IPS DF 4.7 (cell line): ENCODE measurements around the gene RTEL1.
"Not testable (repeated sequence)": the region's sequence is repeated elsewhere in the genome, so short reads cannot be mapped to it uniquely, and the experiment has no call there.

Experiments
- DNase-seq: peaks from one replicate; pipeline ENCODE4 v3.0.0-alpha.2; 2013; ENCODE audit warnings: low spot score; ENCODE audit errors: extremely low read depth

The RTEL1 gene

DNA sequence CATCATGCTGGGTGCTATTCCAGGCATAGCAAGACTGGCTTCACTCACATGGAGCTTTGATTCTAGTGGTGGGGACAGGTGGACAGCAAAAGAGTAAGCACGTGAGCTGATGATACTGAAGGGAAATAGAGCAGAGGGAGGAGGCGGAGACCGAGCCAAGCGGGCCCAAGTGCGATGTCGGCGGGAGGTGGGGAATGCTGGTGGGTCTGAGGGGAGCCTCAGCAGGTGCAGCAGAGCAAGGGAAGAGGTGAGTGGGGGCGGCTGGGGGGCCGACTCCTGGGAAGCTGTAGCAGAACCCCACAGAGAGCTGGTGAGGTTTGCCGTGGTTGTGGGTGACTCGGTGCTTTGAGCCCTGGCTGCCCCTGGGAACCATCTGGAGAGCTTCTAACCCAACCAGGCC lies 10.2 kb downstream of the RTEL1 start:
- DNase-seq, result no peak

DNA sequence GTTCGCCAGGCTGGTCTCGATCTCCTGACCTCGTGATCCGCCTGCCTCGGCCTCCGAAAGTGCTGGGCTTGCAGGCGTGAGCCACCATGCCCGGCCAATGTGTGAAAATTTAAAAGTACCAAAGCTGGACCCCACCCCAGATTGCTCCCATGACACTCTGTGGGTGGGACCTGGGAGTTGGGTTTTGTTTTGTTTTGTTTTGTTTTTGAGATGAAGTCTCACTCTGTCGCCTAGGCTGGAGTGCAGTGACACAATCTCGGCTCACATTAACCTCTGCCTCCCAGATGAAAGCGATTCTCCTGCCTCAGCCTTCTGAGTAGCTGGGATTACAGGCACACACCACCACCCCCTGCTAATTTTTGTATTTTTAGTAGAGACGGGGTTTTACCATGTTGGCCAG lies 13.6 kb downstream of the RTEL1 start:
- not testable (repeated sequence) for DNase-seq

GRCh38 chr20:63672666-63673065 lies 14.6 kb downstream of the RTEL1 start:
- no peak for DNase-seq

DNA sequence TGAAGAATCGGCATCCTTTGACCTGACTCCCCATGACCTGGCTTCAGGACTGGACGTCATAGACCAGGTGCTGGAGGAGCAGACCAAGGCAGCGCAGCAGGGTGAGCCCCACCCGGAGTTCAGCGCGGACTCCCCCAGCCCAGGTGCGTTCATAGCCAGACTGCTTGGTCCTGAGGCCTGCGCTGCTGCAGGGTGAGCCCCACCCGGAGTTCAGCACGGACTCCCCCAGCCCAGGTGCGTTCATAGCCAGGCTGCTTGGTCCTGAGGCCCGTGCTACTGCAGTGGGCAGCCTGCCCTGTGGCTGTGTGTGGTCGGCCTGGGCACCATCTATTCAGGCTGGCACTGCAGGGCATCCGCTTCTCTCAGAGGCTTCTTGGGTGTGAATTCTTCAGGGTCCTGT lies 15.8 kb downstream of the RTEL1 start:
- DNase-seq, result no peak

- no peak for DNase-seq
Observed at GRCh38 chr20:63675681-63676368, 17.7 kb downstream of the RTEL1 start.

- no peak for DNase-seq
Observed at GRCh38 chr20:63678071-63678470, 20.0 kb downstream of the RTEL1 start.

DNA sequence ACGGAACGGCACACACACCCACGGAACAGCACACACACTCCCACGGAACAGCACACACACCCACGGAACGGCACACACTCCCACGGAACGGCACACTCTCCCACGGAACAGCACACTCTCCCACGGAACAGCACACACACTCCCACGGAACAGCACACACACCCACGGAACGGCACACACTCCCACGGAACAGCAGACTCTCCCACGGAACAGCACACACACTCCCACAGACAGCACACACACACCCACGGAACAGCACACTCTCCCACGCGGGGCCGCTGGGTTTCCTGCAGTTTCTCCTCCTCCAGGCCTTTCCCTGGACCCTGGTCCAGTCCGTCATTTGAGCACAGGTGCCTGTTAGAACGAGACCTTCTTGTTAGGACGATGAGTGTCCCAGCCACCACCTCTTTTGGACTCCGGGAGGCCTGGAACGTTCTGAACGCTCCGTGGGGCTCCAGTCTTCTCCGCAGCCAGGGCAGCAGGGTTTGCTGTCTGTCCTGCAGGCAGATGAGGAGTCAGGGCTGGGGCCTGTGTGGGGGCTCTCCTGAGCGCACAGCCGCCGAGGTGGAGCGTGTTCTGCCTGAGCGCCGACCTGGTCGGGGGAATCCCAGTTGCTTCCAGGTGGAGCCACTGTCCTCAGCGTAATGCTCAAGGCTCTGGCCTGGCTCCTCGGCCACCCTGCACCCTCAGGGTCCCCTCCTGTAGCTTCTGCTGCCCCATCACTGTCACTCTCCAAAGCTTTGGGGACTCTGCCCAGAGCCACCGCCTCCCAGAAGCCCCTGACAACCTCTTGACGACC lies 20.8 kb downstream of the RTEL1 start:
- no peak for DNase-seq

DNA sequence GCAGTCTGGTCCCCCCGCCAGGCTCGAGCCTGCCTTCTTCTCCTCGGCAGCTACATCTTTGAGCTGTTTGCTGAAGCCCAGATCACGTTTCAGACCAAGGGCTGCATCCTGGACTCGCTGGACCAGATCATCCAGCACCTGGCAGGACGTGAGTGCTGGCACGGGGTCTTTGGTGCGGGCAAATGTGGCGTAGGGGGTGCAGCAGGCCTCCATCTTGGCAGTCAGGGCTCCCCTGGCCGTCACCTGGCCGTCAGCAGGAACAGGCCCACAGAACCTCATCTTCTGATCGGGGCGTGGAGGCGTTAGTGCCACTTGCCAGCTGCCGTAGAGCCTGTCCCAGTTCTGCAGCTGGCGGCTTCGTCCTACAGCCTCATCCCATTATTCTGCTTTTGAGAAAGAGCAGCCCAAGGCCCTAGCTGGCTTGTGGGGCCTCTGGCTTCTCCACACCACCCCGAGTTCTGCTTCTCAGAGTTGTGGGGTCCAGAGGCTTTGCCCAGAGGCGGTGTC lies 21.7 kb downstream of the RTEL1 start:
- no peak for DNase-seq

- no peak for DNase-seq
Observed at GRCh38 chr20:63680427-63680826, 22.3 kb downstream of the RTEL1 start.

GRCh38 chr20:63680857-63681608 lies 22.9 kb downstream of the RTEL1 start:
- DNase-seq, result no peak

DNA sequence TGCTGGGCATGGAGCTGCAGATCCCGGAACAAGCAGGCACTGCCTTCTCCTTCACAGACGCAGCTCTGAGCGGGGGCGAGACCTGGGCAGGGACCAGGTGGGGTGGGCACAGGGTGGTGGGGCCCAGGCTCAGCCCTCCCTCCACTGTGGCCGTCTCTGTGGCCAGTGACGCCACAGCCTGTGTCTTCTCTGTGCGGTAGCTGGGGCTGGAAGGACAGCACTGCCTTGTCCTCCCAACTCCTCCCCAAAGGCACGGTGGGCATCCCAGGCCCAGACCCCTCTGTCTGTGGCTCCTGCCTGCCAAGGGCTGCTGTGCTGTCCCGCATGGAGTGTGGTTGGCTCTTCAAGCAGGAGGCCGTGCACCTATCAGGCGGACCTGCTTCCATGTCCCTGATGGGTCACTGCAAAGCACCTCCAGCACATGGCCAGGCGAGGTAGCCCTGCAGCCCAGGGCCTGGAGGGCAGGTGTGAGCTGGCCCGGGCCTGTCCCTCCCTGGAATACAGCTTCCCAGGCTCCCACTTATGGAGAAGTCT lies 23.6 kb downstream of the RTEL1 start:
- no peak for DNase-seq

GRCh38 chr20:63682384-63683139 lies 24.4 kb downstream of the RTEL1 start:
- no peak for DNase-seq

GRCh38 chr20:63685269-63686026 lies 27.3 kb downstream of the RTEL1 start:
- DNase-seq, result no peak

GRCh38 chr20:63686094-63686491 lies 28.0 kb downstream of the RTEL1 start:
- DNase-seq, result no peak

DNA sequence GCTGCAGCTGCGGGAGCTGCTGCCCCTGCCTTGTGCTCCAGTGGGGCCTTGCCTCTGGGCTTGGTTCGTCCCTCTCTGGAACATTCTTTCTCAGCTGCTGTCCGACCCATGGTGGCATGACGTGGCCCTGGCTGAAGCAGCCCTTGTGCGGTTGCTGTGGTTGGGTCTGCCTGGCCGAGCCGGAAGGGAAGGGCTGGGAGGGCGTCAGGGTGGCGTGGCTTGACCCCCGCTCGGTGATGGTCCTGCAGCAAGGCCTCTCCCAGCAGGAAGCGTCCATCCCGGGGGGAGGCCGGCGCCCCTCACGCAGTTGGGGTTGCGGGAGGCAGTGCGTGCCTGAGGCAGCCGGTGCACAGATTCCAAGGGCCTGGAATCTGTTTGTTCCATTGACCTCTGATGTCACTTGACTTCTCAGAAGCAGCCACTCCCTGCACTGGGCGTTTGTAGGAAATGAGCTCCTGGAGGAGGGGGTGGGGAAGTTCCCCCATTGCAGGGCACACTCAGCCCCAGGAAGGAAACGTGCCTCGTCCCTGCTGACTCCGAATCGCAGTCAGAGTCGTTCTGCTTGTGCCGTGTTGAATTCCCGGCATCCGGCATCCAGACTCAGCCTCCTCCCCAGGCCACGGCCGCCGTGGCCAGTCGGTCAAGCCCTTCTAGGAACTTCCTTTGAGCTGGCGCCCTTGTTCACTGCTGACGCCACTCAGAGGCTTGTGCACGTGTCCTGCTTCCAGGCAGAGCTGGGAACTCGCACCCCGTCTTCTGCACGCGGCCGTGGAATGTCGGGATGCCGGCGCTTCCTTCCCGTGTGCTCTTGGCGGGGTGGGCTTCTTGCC lies 28.6 kb downstream of the RTEL1 start:
- DNase-seq, result no peak

- no peak for DNase-seq
Observed at GRCh38 chr20:63687419-63688178, 29.5 kb downstream of the RTEL1 start.

- DNase-seq, result no peak
Observed at GRCh38 chr20:63688228-63689045, 30.3 kb downstream of the RTEL1 start.
